Glutamatergic neuron (in vitro differentiated cells): ENCODE results near the gene PNLIPRP2. TPM values are rescaled to one million over a fixed set of nuclear protein-coding genes. Genes with fewer than 3 reads are reported as not detected.

Experiments used
- DNase-seq: peaks from one replicate; pipeline ENCODE4 v3.0.0; 2022
- H3K27ac Mint-ChIP-seq: one replicate; pipeline ENCODE4 v1.8.0; 2020; ENCODE audit warnings: mild to moderate bottlenecking, mixed read lengths, inconsistent platforms; ENCODE audit not compliant: unreplicated experiment
- H3K27me3 Mint-ChIP-seq: one replicate; pipeline ENCODE4 v1.8.0; 2020; ENCODE audit warnings: mild to moderate bottlenecking, moderate library complexity, mixed read lengths, inconsistent platforms; ENCODE audit not compliant: unreplicated experiment
- H3K36me3 Mint-ChIP-seq: one replicate; pipeline ENCODE4 v1.8.0; 2020; ENCODE audit warnings: mild to moderate bottlenecking, mixed read lengths, inconsistent platforms; ENCODE audit not compliant: unreplicated experiment
- H3K4me1 Mint-ChIP-seq: one replicate; pipeline ENCODE4 v1.8.0; 2020; ENCODE audit warnings: mild to moderate bottlenecking, low read depth, mixed read lengths, inconsistent platforms; ENCODE audit not compliant: unreplicated experiment
- H3K4me3 Mint-ChIP-seq: one replicate; pipeline ENCODE4 v1.8.0; 2020; ENCODE audit warnings: mild to moderate bottlenecking, mixed read lengths, inconsistent platforms; ENCODE audit not compliant: unreplicated experiment
- H3K9me3 Mint-ChIP-seq: one replicate; pipeline ENCODE4 v1.8.0; 2020; ENCODE audit warnings: mild to moderate bottlenecking, moderate library complexity, mixed read lengths, inconsistent platforms; ENCODE audit not compliant: unreplicated experiment
- CTCF ChIP-seq: fragments of 200-600 bp; sonication (generic); IDR thresholded peaks from one replicate; pipeline ENCODE4 v1.5.0; 2021; ENCODE audit not compliant: partially characterized antibody, unreplicated experiment
- total RNA-seq: library from RNA; stranded (reverse); fragmentation: NEBNext Ultra II Directional; extraction: Animal tissue kit (Norgen Biotek cat#: 25700); gene quantifications from one replicate; pipeline ENCODE4 v1.2.1, GENCODE V29; 2021; ENCODE audit not compliant: unreplicated experiment

PNLIPRP2 gene
- total RNA-seq, 1 donor from 2014 or later, result not detected

DNA sequence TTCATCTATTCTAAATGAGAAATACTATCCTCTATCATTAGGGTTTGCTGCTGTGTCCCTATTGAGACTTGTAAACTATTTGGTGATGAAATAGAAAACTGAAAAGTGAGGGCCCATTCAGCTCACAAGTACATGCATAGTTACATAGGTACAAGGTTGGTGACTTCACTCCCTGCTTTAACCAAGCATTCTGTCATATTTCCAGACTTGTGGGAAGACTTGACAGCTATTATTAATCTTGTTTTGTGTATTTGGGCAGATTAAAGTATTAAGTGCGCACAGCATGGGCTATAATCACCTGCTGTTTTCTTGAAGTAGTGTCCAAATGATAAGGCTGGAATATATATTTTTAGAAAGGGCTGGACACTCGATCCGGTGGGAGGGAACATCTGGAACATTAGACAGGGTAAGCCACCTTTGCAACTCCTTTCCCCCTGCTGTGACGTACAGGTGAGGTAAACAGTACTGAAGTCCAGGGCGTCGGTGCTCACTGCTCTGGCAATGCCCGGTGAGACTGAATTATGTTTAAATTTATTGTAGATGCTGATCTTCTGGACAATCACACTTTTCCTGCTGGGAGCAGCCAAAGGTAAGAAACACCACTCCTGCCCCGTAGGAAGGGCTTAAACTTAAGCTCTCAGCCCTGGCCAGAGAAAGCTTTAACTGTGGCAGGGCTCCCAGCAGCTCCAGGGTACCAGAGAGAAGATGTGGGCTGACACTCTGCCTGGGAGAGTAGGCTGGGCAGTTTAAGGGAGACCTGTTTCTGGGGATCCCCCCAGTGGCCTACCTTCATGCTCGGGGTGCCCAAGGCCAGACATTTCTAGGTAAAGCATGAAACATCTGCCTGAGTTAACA, 29.9 kb upstream of the PNLIPRP2 start, which contains the start of gene PNLIPRP1:
Gene PNLIPRP1, plus strand, starts transcription at position 370 of the 855 bp plus-strand sequence. Its CDS starts 171 bp downstream, at position 541.
- Mint-ChIP-seq H3K9me3 (peaks cover 2% of the 10 kb centered on the region), H3K4me1 (no peaks in the 10 kb centered on the region), H3K36me3 (no peaks in the 10 kb centered on the region), H3K4me3 (no peak within 1 kb of the TSS), H3K27ac (no peak within 1 kb of the TSS), H3K27me3 (no peaks in the 10 kb centered on the region)
- no peak for DNase-seq
- TF ChIP-seq CTCF, result no peak

DNA sequence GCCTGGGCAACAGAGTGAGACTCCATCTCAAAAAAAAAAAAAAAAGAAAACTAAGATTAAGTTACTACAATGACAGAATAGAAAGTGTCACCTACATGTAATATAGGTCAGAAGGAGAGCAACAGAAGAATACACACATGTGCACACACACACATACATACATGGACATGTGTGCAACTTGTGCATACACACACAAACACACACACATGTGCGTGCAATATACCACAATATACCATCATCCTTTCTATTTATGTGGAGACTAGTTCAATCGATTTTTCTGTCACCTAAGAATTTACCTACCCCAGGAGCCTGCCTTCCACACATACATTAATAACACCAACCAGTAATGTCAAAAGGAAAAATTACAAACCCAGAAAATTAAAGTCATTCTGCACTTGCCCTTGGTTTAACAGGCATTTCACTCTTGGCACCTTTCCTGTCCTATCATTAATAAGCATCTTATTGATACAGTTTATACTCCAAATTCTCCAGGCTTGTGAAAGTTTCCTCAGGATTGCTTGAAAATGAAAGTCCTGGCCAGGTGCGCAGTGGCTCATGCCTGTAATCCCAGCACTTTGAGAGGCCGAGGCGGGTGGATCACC, 27.5 kb upstream of the PNLIPRP2 start:
- Mint-ChIP-seq H3K27ac (no peak overlapping the region), H3K36me3 (no peaks in the 10 kb centered on the region), H3K4me3 (no peak overlapping the region), H3K4me1 (no peaks in the 10 kb centered on the region), H3K9me3 (no peaks in the 10 kb centered on the region), H3K27me3 (no peaks in the 10 kb centered on the region)
- no peak for TF ChIP-seq CTCF
- DNase-seq, result no peak

GRCh38 chr10:116594525-116595035, 26.2 kb upstream of the PNLIPRP2 start:
- TF ChIP-seq CTCF, result no peak
- DNase-seq, result no peak
- Mint-ChIP-seq H3K27me3 (no peaks in the 10 kb centered on the region), H3K4me1 (no peaks in the 10 kb centered on the region), H3K36me3 (no peaks in the 10 kb centered on the region), H3K4me3 (no peak overlapping the region), H3K27ac (no peak overlapping the region), H3K9me3 (no peaks in the 10 kb centered on the region)

- no peak for DNase-seq
- Mint-ChIP-seq H3K36me3 (no peaks in the 10 kb centered on the region), H3K4me1 (no peaks in the 10 kb centered on the region), H3K4me3 (no peak overlapping the region), H3K27ac (no peak overlapping the region), H3K27me3 (no peaks in the 10 kb centered on the region), H3K9me3 (no peaks in the 10 kb centered on the region)
- TF ChIP-seq CTCF, result no peak
Observed at GRCh38 chr10:116596062-116596461, 24.7 kb upstream of the PNLIPRP2 start.

DNA sequence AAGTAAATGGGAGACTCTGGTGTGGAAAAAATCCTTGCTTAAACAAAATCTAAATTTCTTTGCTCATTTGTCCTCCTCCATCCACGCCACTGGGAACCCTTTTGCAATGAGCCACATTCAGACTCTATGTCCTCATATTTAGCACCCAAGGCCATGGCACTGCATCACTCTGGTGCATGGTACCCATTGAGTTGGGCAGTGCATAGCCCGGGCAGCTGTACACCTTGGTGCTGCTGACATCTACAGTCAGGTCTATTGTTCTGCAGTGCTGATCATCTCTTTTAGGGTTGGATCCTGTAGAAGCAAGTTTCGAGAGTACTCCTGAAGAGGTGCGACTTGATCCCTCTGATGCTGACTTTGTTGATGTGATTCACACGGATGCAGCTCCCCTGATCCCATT, 23.2 kb upstream of the PNLIPRP2 start:
- TF ChIP-seq CTCF, result no peak
- DNase-seq, result no peak
- Mint-ChIP-seq H3K27me3 (no peaks in the 10 kb centered on the region), H3K4me3 (no peak overlapping the region), H3K4me1 (no peaks in the 10 kb centered on the region), H3K36me3 (no peaks in the 10 kb centered on the region), H3K9me3 (no peaks in the 10 kb centered on the region), H3K27ac (no peak overlapping the region)
